ENCODE data around the gene TLR10.
"Not testable (repeated sequence)": the region's sequence is repeated elsewhere in the genome, so short reads cannot be mapped to it uniquely, and the experiment has no call there.

The TLR10 gene

GRCh38 chr4:38766940-38767339, 15.8 kb downstream of the TLR10 start:
- not testable (repeated sequence) for DNase-seq, ATAC-seq

- ATAC-seq (no peak), DNase-seq (no peak)
Measured at GRCh38 chr4:38765382-38765781, 17.4 kb downstream of the TLR10 start.

- DNase-seq (no peak), ATAC-seq (no peak)
Measured at GRCh38 chr4:38764277-38764676, 18.5 kb downstream of the TLR10 start.

GRCh38 chr4:38762560-38762959, 20.2 kb downstream of the TLR10 start:
- DNase-seq (no peak), ATAC-seq (no peak)

- no peak for ATAC-seq
- no peak for DNase-seq
Measured at GRCh38 chr4:38759790-38760122, 23.0 kb downstream of the TLR10 start.

- peak; percentile 68 for ATAC-seq
- DNase-seq, result peak; percentile 70
Measured at GRCh38 chr4:38759113-38759789, 23.5 kb downstream of the TLR10 start.

GRCh38 chr4:38757945-38758600, 24.7 kb downstream of the TLR10 start:
- DNase-seq (no peak), ATAC-seq (no peak)

- DNase-seq (no peak), ATAC-seq (no peak)
Measured at GRCh38 chr4:38752941-38753806, 29.6 kb downstream of the TLR10 start.

- ATAC-seq (peak; percentile 69), DNase-seq (no peak)
Measured at GRCh38 chr4:38752372-38752940, 30.3 kb downstream of the TLR10 start.

GRCh38 chr4:38751341-38752010, 31.3 kb downstream of the TLR10 start:
- ATAC-seq (no peak), DNase-seq (no peak)

GRCh38 chr4:38749336-38749735, 33.5 kb downstream of the TLR10 start:
- ATAC-seq (no peak), DNase-seq (no peak)

- DNase-seq (no peak), ATAC-seq (no peak)
Measured at GRCh38 chr4:38747629-38748028, 35.2 kb downstream of the TLR10 start.

- ATAC-seq (no peak), DNase-seq (no peak)
Measured at GRCh38 chr4:38745881-38746280, 36.9 kb downstream of the TLR10 start.

- DNase-seq, result no peak
- ATAC-seq, result no peak
Measured at GRCh38 chr4:38743866-38744265, 38.9 kb downstream of the TLR10 start.

GRCh38 chr4:38740303-38740702, 42.5 kb downstream of the TLR10 start:
- no peak for DNase-seq
- no peak for ATAC-seq

- ATAC-seq (no peak), DNase-seq (no peak)
Measured at GRCh38 chr4:38738940-38739803, 43.6 kb downstream of the TLR10 start.

- no peak for DNase-seq
- ATAC-seq, result no peak
Measured at GRCh38 chr4:38735870-38736269, 46.9 kb downstream of the TLR10 start.

GRCh38 chr4:38734911-38735310, 47.9 kb downstream of the TLR10 start:
- ATAC-seq (no peak), DNase-seq (no peak)

GRCh38 chr4:38734446-38734845, 48.3 kb downstream of the TLR10 start:
- ATAC-seq (no peak), DNase-seq (no peak)

- DNase-seq, result no peak
- ATAC-seq, result no peak
Measured at GRCh38 chr4:38733663-38734062, 49.1 kb downstream of the TLR10 start.
